Skeletal muscle tissue (tissue), 4 donors: ENCODE results near the gene ELMO3. TPM values are rescaled to one million over a fixed set of nuclear protein-coding genes. Genes with fewer than 3 reads are reported as not detected.

ENCODE experiments used
- H3K27ac ChIP-seq: one replicate; pipeline ENCODE4 v1.7.0; 2013; ENCODE audit warnings: mild to moderate bottlenecking, low read depth, low read length, inconsistent platforms
- H3K27me3 ChIP-seq, 3 donors: one replicate each; pipeline ENCODE4 v1.7.0; 2013; ENCODE audit warnings: low read length in 3 of 3; ENCODE audit not compliant: control insufficient read depth in 3 of 3, insufficient read depth in 3 of 3
- H3K36me3 ChIP-seq, 3 donors: one replicate each; pipeline ENCODE4 v1.7.0; 2013; ENCODE audit warnings: low read length in 3 of 3; ENCODE audit not compliant: control insufficient read depth in 3 of 3, insufficient read depth in 3 of 3
- H3K4me1 ChIP-seq, 3 donors: one replicate each; pipeline ENCODE4 v1.7.0; 2013; ENCODE audit warnings: low read length in 3 of 3, mild to moderate bottlenecking in 3 of 3; ENCODE audit not compliant: control insufficient read depth in 3 of 3, insufficient read depth in 3 of 3
- H3K4me3 ChIP-seq, 3 donors: one replicate each; pipeline ENCODE4 v1.7.0; 2013; ENCODE audit warnings: low read length in 3 of 3
- H3K9ac ChIP-seq, 3 donors: one replicate each; pipeline ENCODE4 v1.7.0; 2013; ENCODE audit warnings: low read length in 3 of 3, mild to moderate bottlenecking in 3 of 3, moderate library complexity in 2 of 3, low read depth in 1 of 3
- H3K9me3 ChIP-seq, 3 donors: one replicate each; pipeline ENCODE4 v1.7.0; 2013; ENCODE audit warnings: low read length in 3 of 3; ENCODE audit not compliant: control insufficient read depth in 3 of 3
- total RNA-seq: library from RNA; depleted of rRNA; stranded (reverse); fragments of >200 nt; gene quantifications from one replicate; pipeline ENCODE4 v1.2.3, GENCODE V29; 2014
- donor health status: Osteomylitis.

The ELMO3 gene
- total RNA-seq, 1 donor from 2014 or later, result not detected

- no peaks in the 10 kb centered on the region for H3K9me3 ChIP-seq
- H3K27me3 ChIP-seq, result peaks cover 0 to 4% (median 0%) of the 10 kb centered on the region in 3 donors
- H3K36me3 ChIP-seq, result no peaks in the 10 kb centered on the region
- peak overlapping the region; percentile 98 to 99 (median 99) for H3K9ac ChIP-seq
- H3K4me1 ChIP-seq, result peaks cover 65 to 69% (median 67%) of the 10 kb centered on the region in 3 donors
- H3K27ac ChIP-seq, result peak overlapping the region; percentile 99
- peak overlapping the region; percentile 83 to 91 (median 86) for H3K4me3 ChIP-seq
Observed at GRCh38 chr16:67246081-67246755, 47.3 kb downstream of the ELMO3 start.

- Histone ChIP-seq H3K36me3 (no peaks in the 10 kb centered on the region), H3K4me1 (peaks cover 59 to 63% (median 62%) of the 10 kb centered on the region in 3 donors)
Observed at GRCh38 chr16:67246756-67247191, 47.8 kb downstream of the ELMO3 start.

DNA sequence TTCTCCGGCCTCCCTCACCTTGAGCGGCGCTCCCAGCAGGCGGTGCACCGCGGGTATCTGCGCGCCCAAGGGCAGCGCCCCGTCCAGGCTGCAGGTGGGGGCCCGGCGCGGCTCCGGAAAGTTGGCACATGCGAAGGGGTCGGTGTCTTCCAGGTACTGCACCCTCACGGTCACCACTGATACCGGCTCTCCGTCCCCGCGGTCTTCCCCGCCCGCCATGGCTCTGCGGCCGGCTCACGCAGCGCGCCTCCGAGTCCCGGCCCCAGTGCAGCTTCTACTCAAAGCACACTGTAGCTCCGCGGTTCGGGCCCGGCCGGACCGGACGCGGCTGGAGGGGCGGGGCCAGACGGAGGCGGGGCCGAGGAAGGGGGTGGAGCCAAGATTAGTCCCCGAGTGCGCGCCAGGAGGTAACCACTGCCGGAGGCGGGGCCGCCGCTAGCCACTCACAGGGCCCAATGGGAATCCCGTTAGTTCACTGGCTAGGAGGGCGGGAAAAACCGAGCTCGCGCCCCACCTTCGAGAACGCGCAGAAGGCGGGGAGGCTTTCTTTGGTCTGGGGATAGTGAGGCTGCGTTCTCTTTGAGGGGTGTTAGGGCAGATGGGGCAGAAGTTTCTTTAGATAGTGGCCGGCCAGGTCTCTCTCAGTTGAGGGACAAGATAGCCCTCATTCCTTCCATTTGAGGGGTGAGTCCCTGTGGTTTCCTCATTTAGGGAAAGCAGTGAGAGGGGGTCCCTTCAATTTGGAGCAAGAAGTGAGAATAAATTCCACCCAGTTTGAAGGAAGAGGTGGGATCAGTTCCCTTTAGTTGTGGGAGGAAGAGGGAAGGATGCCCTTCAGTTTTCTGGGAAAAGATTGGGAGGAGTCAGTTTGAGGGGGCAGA is 48.5 kb downstream of the ELMO3 start, which contains the start of gene FHOD1:
FHOD1 (minus strand) TSS at position 290 of the 881 bp plus-strand sequence; CDS start at position 219, 71 bp downstream.
- Histone ChIP-seq H3K27ac (peak within 1 kb of the TSS; percentile 99), H3K9ac (peak within 1 kb of the TSS; percentile 98 to 99 (median 99)), H3K9me3 (no peaks in the 10 kb centered on the region), H3K27me3 (peaks cover 0 to 4% (median 0%) of the 10 kb centered on the region in 3 donors), H3K4me1 (peaks cover 54 to 58% (median 56%) of the 10 kb centered on the region in 3 donors), H3K36me3 (no peaks in the 10 kb centered on the region), H3K4me3 (peak within 1 kb of the TSS; percentile 83 to 91 (median 86))

More at GRCh38 chr16:67246756-67247191, 47.8 kb downstream of the ELMO3 start:
- peak overlapping the region; percentile 98 to 99 (median 99) for H3K9ac ChIP-seq
- peak overlapping the region; percentile 83 to 91 (median 86) for H3K4me3 ChIP-seq
- peaks cover 0 to 4% (median 0%) of the 10 kb centered on the region in 3 donors for H3K27me3 ChIP-seq
- no peaks in the 10 kb centered on the region for H3K9me3 ChIP-seq
- peak overlapping the region; percentile 99 for H3K27ac ChIP-seq

- H3K9ac ChIP-seq, result peak overlapping the region in 2 of 3 donors; percentile 60 to 99
- H3K27me3 ChIP-seq, result peaks cover 0 to 4% (median 0%) of the 10 kb centered on the region in 3 donors
- peak overlapping the region; percentile 66 to 74 (median 70) for H3K4me3 ChIP-seq
- peak overlapping the region; percentile 99 for H3K27ac ChIP-seq
- no peaks in the 10 kb centered on the region for H3K36me3 ChIP-seq
- no peaks in the 10 kb centered on the region for H3K9me3 ChIP-seq
- peaks cover 55 to 59% (median 56%) of the 10 kb centered on the region in 3 donors for H3K4me1 ChIP-seq
Observed at GRCh38 chr16:67248073-67248400, 49.1 kb downstream of the ELMO3 start.

- H3K9me3 ChIP-seq, result no peaks in the 10 kb centered on the region
- H3K27ac ChIP-seq, result peak within 1 kb of the TSS; percentile 99
- peak within 1 kb of the TSS; percentile 66 to 74 (median 70) for H3K4me3 ChIP-seq
- H3K27me3 ChIP-seq, result peaks cover 0 to 4% (median 0%) of the 10 kb centered on the region in 3 donors
- peaks cover 50 to 53% (median 51%) of the 10 kb centered on the region in 3 donors for H3K4me1 ChIP-seq
- H3K9ac ChIP-seq, result peak within 1 kb of the TSS; percentile 60 to 99 (median 70)
- no peaks in the 10 kb centered on the region for H3K36me3 ChIP-seq
Observed at GRCh38 chr16:67248401-67249177, 49.7 kb downstream of the ELMO3 start, which contains the start of gene SLC9A5. Gene SLC9A5 (plus strand): TSS chr16:67248979. CDS start chr16:67249015, 36 bp downstream.

- Histone ChIP-seq H3K36me3 (no peaks in the 10 kb centered on the region), H3K9ac (peak overlapping the region; percentile 47 to 99 (median 60)), H3K9me3 (no peaks in the 10 kb centered on the region), H3K4me3 (peak overlapping the region; percentile 56 to 74 (median 70)), H3K4me1 (peaks cover 41 to 45% (median 42%) of the 10 kb centered on the region in 3 donors), H3K27ac (no peak overlapping the region), H3K27me3 (peaks cover 0 to 4% (median 0%) of the 10 kb centered on the region in 3 donors)
Observed at GRCh38 chr16:67249178-67250044, 50.5 kb downstream of the ELMO3 start.

- Histone ChIP-seq H3K27me3 (peaks cover 0 to 4% (median 0%) of the 10 kb centered on the region in 3 donors), H3K27ac (no peak overlapping the region), H3K9ac (peak overlapping the region in 1 of 3 donors; percentile 99), H3K9me3 (no peaks in the 10 kb centered on the region), H3K4me3 (no peak overlapping the region), H3K4me1 (peaks cover 36 to 39% (median 37%) of the 10 kb centered on the region in 3 donors), H3K36me3 (peaks cover 0 to 1% (median 0%) of the 10 kb centered on the region in 3 donors)
Observed at GRCh38 chr16:67250045-67250327, 51.1 kb downstream of the ELMO3 start.

DNA sequence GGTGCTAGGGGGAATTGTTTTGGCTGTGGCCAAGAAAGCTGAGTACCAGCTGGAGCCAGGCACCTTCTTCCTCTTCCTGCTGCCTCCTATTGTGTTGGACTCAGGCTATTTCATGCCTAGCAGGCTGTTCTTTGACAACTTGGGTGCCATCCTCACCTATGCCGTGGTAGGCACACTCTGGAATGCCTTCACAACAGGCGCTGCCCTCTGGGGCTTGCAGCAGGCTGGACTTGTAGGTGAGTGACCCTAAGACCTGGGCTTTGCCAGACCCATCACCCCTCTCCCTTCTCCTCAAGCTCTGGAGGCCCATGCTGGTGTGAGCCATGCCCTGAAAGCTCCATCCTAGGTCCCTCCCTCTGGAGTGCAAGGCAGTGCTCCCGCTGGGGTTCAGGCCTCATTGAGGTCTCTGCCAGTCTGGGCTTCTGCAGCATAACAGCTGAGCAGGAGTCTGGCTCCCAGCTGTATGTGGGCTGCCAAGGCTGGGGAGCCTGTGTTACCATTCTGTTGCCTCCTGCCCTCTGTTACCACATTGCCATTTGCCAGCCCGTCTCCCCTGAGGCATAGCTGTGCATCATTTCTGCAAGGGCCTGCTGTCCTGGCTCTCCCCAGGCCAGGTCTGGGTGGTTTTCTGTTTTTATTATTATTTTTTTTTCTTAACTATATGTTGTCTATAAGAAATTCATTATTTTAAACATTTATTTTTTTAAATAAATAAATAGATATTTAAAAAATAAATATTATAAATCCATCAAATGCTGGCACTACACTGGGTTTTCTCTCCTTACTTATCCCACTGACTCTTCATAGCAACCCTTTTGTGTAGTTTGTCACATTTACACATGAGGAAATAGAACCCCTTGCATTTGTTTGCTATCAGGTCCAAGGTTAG is 53.9 kb downstream of the ELMO3 start:
- Histone ChIP-seq H3K27me3 (peaks cover 0 to 4% (median 0%) of the 10 kb centered on the region in 3 donors), H3K9me3 (no peaks in the 10 kb centered on the region), H3K36me3 (peaks cover 2 to 4% (median 2%) of the 10 kb centered on the region in 3 donors)

More for the DNA sequence above, 53.9 kb downstream of the ELMO3 start:
- no peak overlapping the region for H3K27ac ChIP-seq
- peaks cover 22 to 26% (median 24%) of the 10 kb centered on the region in 3 donors for H3K4me1 ChIP-seq
- no peak overlapping the region for H3K4me3 ChIP-seq
- H3K9ac ChIP-seq, result peak overlapping the region in 2 of 3 donors; percentile 33 to 41
